Psoas muscle (tissue), 8 donors: ENCODE measurements around the gene KRT1. TPM values are rescaled to one million over a fixed set of nuclear protein-coding genes. Genes with fewer than 3 reads are reported as not detected.

Experiments used
- ATAC-seq, 4 donors: fragments of 200-7000 bp; cut with Tn5 transposase; one replicate each; pipeline ENCODE4 v1.9.1; 2020; ENCODE audit warnings: moderate library complexity in 3 of 4, mild to moderate bottlenecking in 2 of 4
- DNase-seq, 2 donors: peaks; one replicate each; pipeline ENCODE4 v3.0.0-alpha.2; 2020
- H3K27ac ChIP-seq: fragments of 200-600 bp; one replicate; pipeline ENCODE4 v1.8.0; 2022
- H3K27me3 ChIP-seq, 3 donors: fragments of 200-600 bp in 1 of 3; one replicate each; pipeline versions ENCODE4 v1.6.1 to v1.8.0; 2013 to 2022; ENCODE audit warnings: low read length in 2 of 3, mild to moderate bottlenecking in 2 of 3, moderate library complexity in 1 of 3; ENCODE audit not compliant: insufficient read depth in 3 of 3
- H3K36me3 ChIP-seq, 2 donors: fragments of 200-600 bp in 1 of 2; one replicate each; pipeline versions ENCODE4 v1.6.1 to v1.8.0; 2013 to 2022; ENCODE audit warnings: low read depth in 1 of 2, mild to moderate bottlenecking in 1 of 2, moderate library complexity in 1 of 2; ENCODE audit not compliant: insufficient read depth in 1 of 2
- H3K4me1 ChIP-seq: fragments of 200-600 bp; one replicate; pipeline ENCODE4 v1.8.0; 2022
- H3K4me3 ChIP-seq: fragments of 200-600 bp; one replicate; pipeline ENCODE4 v1.8.0; 2022; ENCODE audit warnings: mild to moderate bottlenecking
- H3K9me3 ChIP-seq: fragments of 200-600 bp; one replicate; pipeline ENCODE4 v1.8.0; 2022
- WGBS, 3 donors: extraction: QIAGEN DNeasy Blood & Tissue Kit; methylation state at CpG; one replicate each; pipeline versions ENCODE4 v1.1.6 to v1.1.7; 2013; 5-methylcytosine and 5-hydroxymethylcytosine counted together
- intact Hi-C, 2 donors: fragments of 100-400 bp; cut with DNase I; formaldehyde crosslinking; loops; one replicate each; pipeline versions ENCODE4 v1.11.0 to v1.14.2; 2022
- polyA plus RNA-seq, 3 donors: library from polyadenylated mRNA; stranded (reverse); fragments of 200-250 nt; gene quantifications; one replicate each; pipeline ENCODE4 v1.2.3, GENCODE V29; 2013
- total RNA-seq, 4 donors: library from RNA; stranded (reverse); fragmentation: NEBNext Ultra II Directional in 2 of 4; extraction: Animal tissue kit (Norgen Biotek cat#: 25700) in 2 of 4; gene quantifications; one replicate each; pipeline versions ENCODE4 v1.2.1 to v1.2.4, GENCODE V29; 2021 to 2023
- TF ChIP-seq, protein P1 (sequence below): fragments of 200-600 bp; IDR thresholded peaks from one replicate; pipeline ENCODE4 v1.8.0; 2022; ENCODE audit warnings: antibody characterized with exemption
- donor health status: healthy with polysubstance abuse.
- donor health status: DM: no; HTN: no; CAD: no; lungs with moderate emphysema.
- donor health status: Bipolar disorder and iron deficiency.
- donor health status: healthy.
- donor health status: DM: yes; HTN: yes; CAD: no.
- donor health status: DM: no; HTN: no; CAD: no.
- donor health status: DM: no; HTN: no; CAD: no.
- donor health status: DM: yes; HTN: yes; CAD: no.

KRT1 gene
- total and polyA plus RNA-seq, 7 donors, result 0.13 to 1.1 (median 0.20) TPM; not detected in 3

DNA sequence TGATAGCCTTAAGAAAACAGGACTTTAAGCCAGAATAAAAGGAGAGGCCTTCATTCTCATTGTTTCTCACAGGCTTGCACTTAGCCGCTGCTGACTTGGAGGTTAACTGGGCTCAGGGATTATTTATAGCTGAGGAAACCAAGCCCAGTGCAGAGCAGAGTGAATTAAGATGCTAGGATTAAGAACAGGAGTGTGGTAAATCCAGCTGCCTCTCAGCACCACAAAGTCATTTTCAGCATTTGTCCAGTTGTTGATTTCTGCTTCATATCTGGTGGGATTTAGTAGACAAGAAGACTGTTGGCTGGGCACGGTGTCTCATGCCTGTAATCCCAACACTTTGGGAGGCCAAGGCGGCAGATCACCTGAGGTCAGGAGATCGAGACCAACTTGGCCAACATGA, 47.6 kb downstream of the KRT1 start:
- WGBS, 3 donors, result 37 to 60% (median 40%) methylated on average over 4 of the region's 4 CpGs
- no peak for ATAC-seq

DNA sequence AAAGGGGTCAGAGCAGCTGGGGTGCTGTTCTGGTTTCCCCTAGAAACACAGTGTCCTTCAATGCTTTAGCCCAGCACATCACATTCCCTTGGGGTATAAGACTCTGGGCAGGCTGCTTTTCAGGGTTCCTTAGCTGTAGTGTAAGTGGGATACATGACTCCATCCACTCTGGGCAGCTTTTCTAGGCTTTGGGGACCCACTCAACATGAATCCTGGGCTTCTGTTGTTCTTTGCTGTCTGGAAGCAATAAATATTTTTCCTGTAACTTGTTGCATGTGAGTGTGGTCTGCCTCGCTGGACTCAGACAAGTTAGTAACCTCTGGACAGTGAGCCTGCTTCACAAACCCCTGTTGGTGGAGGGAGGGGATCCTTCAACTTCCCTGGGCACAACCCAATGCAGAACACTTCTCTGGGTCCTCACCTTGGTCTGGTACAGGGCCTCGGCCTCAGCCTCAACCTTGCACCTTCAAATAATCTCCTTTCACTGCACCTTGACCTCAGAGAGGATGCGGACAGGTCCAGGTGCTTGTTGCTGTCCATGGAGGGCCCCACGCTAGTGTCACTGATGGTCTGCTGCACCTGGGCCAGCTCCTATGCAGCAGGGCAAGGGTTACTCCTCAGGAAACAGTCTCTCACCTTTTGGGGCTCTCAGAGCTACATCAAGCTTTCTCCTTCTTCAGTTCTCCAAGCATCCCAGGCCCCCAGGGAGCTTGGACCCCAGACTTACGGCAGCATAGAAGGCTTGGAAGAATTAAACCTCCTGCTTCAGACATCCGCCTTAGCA, 48.3 kb downstream of the KRT1 start:
- Histone ChIP-seq H3K27ac (no peak overlapping the region), H3K4me3 (no peak overlapping the region)
- intact Hi-C loops, result no loop called here

More for the DNA sequence above, 47.6 kb downstream of the KRT1 start:
- DNase-seq, result no peak
- H3K36me3 ChIP-seq, result no peaks in the 10 kb centered on the region
- no peaks in the 10 kb centered on the region for H3K9me3 ChIP-seq
- H3K4me1 ChIP-seq, result no peaks in the 10 kb centered on the region
- TF ChIP-seq, protein P1, sequence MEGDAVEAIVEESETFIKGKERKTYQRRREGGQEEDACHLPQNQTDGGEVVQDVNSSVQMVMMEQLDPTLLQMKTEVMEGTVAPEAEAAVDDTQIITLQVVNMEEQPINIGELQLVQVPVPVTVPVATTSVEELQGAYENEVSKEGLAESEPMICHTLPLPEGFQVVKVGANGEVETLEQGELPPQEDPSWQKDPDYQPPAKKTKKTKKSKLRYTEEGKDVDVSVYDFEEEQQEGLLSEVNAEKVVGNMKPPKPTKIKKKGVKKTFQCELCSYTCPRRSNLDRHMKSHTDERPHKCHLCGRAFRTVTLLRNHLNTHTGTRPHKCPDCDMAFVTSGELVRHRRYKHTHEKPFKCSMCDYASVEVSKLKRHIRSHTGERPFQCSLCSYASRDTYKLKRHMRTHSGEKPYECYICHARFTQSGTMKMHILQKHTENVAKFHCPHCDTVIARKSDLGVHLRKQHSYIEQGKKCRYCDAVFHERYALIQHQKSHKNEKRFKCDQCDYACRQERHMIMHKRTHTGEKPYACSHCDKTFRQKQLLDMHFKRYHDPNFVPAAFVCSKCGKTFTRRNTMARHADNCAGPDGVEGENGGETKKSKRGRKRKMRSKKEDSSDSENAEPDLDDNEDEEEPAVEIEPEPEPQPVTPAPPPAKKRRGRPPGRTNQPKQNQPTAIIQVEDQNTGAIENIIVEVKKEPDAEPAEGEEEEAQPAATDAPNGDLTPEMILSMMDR, result no peak
- no peak overlapping the region for H3K27ac ChIP-seq
- peaks cover 0 to 14% (median 0%) of the 10 kb centered on the region in 3 donors for H3K27me3 ChIP-seq
- H3K4me3 ChIP-seq, result no peak overlapping the region
- intact Hi-C loops, result no loop called here

DNA sequence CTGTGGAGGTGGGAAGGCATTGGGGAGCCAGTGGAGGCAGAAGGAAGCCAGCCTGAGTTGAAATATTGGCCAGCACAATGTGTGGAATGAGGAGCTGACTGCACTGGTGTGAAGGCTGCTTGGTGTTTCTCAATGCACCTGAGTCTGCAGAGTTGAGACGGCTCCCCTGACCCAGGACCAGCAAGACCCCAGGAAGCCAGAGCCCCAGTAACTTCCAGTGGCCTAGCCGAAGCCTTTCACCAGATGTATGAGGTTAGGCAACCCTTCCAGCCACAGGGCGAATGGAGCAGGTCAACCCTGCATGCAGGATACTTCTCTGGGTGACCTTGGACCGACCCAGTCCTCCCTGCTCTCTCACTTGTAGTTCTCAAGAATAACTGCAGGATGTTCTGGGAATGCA, 48.9 kb downstream of the KRT1 start:
- intact Hi-C loops, result no loop called here
- Histone ChIP-seq H3K27me3 (peaks cover 0 to 14% (median 0%) of the 10 kb centered on the region in 3 donors), H3K4me3 (no peak overlapping the region), H3K4me1 (no peaks in the 10 kb centered on the region), H3K36me3 (no peaks in the 10 kb centered on the region), H3K27ac (no peak overlapping the region), H3K9me3 (no peaks in the 10 kb centered on the region)
- 58 to 76% (median 65%) methylated on average over 4 of the region's 4 CpGs for WGBS, 3 donors
- ATAC-seq, result no peak
- TF ChIP-seq, protein P1, result no peak
- no peak for DNase-seq

More for the DNA sequence above, 48.3 kb downstream of the KRT1 start:
- DNase-seq (no peak), ATAC-seq (no peak)
- Histone ChIP-seq H3K9me3 (no peaks in the 10 kb centered on the region), H3K36me3 (no peaks in the 10 kb centered on the region), H3K27me3 (peaks cover 0 to 14% (median 0%) of the 10 kb centered on the region in 3 donors), H3K4me1 (no peaks in the 10 kb centered on the region)
- WGBS, 3 donors, result 73 to 90% (median 87%) methylated on average over 6 of the region's 6 CpGs
- TF ChIP-seq, protein P1, result no peak

DNA sequence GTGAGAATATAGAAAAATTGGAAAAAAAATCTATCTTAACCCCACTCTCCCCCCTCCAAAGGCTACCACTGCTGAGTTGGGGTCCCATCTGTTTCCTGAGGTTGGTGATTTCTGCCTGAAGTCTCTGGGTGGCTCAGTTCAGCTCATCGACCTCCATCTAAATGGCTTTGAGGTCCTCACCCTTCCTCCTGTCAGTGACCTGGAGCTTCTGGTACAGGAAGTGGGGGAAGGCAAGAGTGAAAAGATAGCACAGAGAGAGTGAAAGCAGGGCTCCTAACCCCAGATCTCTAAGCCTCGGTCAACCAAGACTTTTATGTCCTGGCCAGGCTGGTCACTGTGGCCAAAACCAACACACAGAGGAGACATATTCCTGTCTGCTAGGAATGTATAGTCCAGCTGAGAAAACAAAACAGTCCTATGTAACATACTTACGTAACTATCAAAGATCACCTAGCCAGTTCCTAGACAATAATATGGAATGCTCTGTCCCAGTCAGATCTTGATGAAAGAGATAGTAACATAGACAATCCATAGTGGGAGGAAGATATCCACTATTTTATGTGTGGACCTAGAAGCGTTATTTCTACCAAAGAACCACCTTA, 49.5 kb downstream of the KRT1 start:
- TF ChIP-seq, protein P1, result no peak
- no peak for ATAC-seq
- 71 to 75% (median 74%) methylated on average over 4 of the region's 4 CpGs for WGBS, 3 donors

More for the DNA sequence above, 49.5 kb downstream of the KRT1 start:
- H3K27ac ChIP-seq, result no peak overlapping the region
- H3K36me3 ChIP-seq, result no peaks in the 10 kb centered on the region
- no peak for DNase-seq
- peaks cover 0 to 14% (median 0%) of the 10 kb centered on the region in 3 donors for H3K27me3 ChIP-seq
- H3K4me3 ChIP-seq, result no peak overlapping the region
- H3K4me1 ChIP-seq, result no peaks in the 10 kb centered on the region
- H3K9me3 ChIP-seq, result no peaks in the 10 kb centered on the region
- intact Hi-C loops, result no loop called here
